HepG2 (cell line): ENCODE data around the gene TMC2. TPM values are rescaled to one million over a fixed set of nuclear protein-coding genes. Genes with fewer than 3 reads are reported as not detected.
A peak's percentile ranks its signal among the peaks of the same experiment; 100 is the strongest.

Source experiments
- ATAC-seq: fragments of 200-7000 bp; cut with Tn5 transposase; 3 replicates; pipeline ENCODE4 v1.9.1; 2020; ENCODE audit warnings: mild to moderate bottlenecking, moderate library complexity
- BruUV-seq: library from RNA; stranded (reverse); fragments of 400-500 nt; replicated peaks from 2 replicates; lab custom pipeline; 2021; lab: Mats Ljungman, UMichigan
- CTCF ChIA-PET: fragments of 300-600 bp; formaldehyde crosslinking; extraction: SDS; loops from one replicate; lab custom pipeline; 2021; ENCODE audit warnings: low total read pairs, inconsistent platforms, low intra/inter-chr PET ratio; lab: Yijun Ruan, JAX
- POLR2A ChIA-PET: fragments of 350-600 bp; sonication (Branson Sonifier 250); formaldehyde crosslinking; loops from one replicate; lab custom pipeline; 2020; ENCODE audit warnings: antibody characterized with exemption, inconsistent platforms; lab: Yijun Ruan, JAX
- DNase-seq: peaks from one replicate; pipeline ENCODE4 v3.0.0-alpha.2; 2015; ENCODE audit warnings: low spot score
- FAIRE-seq: peaks from 3 replicates; lab custom pipeline; 2011; peaks lifted over from hg19 to GRCh38; lab: Jason Lieb, UNC
- H2AFZ ChIP-seq: one replicate; pipeline ENCODE4 v1.6.1; 2011; ENCODE audit warnings: low read length, inconsistent platforms
- H3K27ac ChIP-seq: fragments of 300-600 bp; 3 replicates; pipeline ENCODE4 v1.8.0; 2011; ENCODE audit warnings: mixed run types, mild to moderate bottlenecking, mixed read lengths, low read length, inconsistent platforms; ENCODE audit not compliant: insufficient read depth; ENCODE audit errors: extremely low read length
- H3K27me3 ChIP-seq, 2 experiments: fragments of 200-600 bp in 1 of 2; 2 replicates in 1 of 2; 3 replicates in 1 of 2; pipeline versions ENCODE4 v1.6.0 to v1.8.0; 2011; ENCODE audit warnings: low read length in 2 of 2, mild to moderate bottlenecking in 2 of 2, moderate library complexity in 2 of 2, inconsistent platforms in 1 of 2; ENCODE audit not compliant: insufficient read depth in 2 of 2, control insufficient read depth in 1 of 2
- H3K36me3 ChIP-seq, 2 experiments: fragments of 200-600 bp in 1 of 2; replicated peaks in 1 of 2; 2 replicates in 1 of 2; 3 replicates in 1 of 2; pipeline versions ENCODE4 v1.5.1 to v1.8.0; 2011; ENCODE audit warnings: low read length in 2 of 2, inconsistent platforms in 1 of 2; ENCODE audit not compliant: insufficient read depth in 2 of 2, control insufficient read depth in 1 of 2
- H3K4me1 ChIP-seq: 2 replicates; pipeline ENCODE4 v1.5.1; 2012; ENCODE audit warnings: low read length, inconsistent platforms; ENCODE audit not compliant: insufficient read depth
- H3K4me2 ChIP-seq: 2 replicates; pipeline ENCODE4 v1.6.0; 2011; ENCODE audit warnings: low read depth, low read length, inconsistent platforms
- H3K4me3 ChIP-seq, 3 experiments: fragments of 200-600 bp in 1 of 3; sonication (generic), shearing (Covaris generic) in 1 of 3; replicated peaks in 1 of 3; 2 replicates each; pipeline ENCODE4 v1.5.1; 2011 to 2016; ENCODE audit warnings: low read length in 3 of 3, inconsistent platforms in 2 of 3, low read depth in 2 of 3, mild to moderate bottlenecking in 2 of 3, control low read depth in 1 of 3, mixed read lengths in 1 of 3; ENCODE audit not compliant: insufficient read depth in 1 of 3
- H3K79me2 ChIP-seq: one replicate; pipeline ENCODE4 v1.6.1; 2011; ENCODE audit warnings: low read length, inconsistent platforms; ENCODE audit not compliant: insufficient read depth
- H3K9ac ChIP-seq: 2 replicates; pipeline ENCODE4 v1.6.0; 2011; ENCODE audit warnings: mild to moderate bottlenecking, low read depth, low read length, inconsistent platforms; ENCODE audit not compliant: insufficient read depth
- H3K9me3 ChIP-seq: 2 replicates; pipeline ENCODE4 v1.5.1; 2012; ENCODE audit warnings: mild to moderate bottlenecking, low read length
- H4K20me1 ChIP-seq: 2 replicates; pipeline ENCODE4 v1.6.0; 2011; ENCODE audit warnings: inconsistent platforms, mild to moderate bottlenecking, low read length, moderate library complexity; ENCODE audit not compliant: insufficient read depth
- EHMT2 ChIP-seq: fragments of 200-600 bp; sonication (generic); IDR thresholded peaks from 2 replicates; pipeline ENCODE4 v1.7.0; 2017; ENCODE audit warnings: antibody characterized with exemption, low read depth, low read length, borderline replicate concordance
- HOXA3 ChIP-seq: sonication (generic); formaldehyde crosslinking; IDR thresholded peaks from 2 replicates; pipeline ENCODE4 v1.5.0; 2020; ENCODE audit warnings: missing genetic modification reagents
- NAIF1 ChIP-seq: sonication (generic); formaldehyde crosslinking; IDR thresholded peaks from 2 replicates; pipeline ENCODE4 v1.5.0; 2020; ENCODE audit warnings: mild to moderate bottlenecking, missing genetic modification reagents, borderline replicate concordance
- NR2F2 ChIP-seq: IDR thresholded peaks from 2 replicates; pipeline ENCODE4 v1.6.1; 2012; ENCODE audit warnings: low read depth, inconsistent platforms, borderline replicate concordance
- POLR2G ChIP-seq: fragments of 200-400 bp; formaldehyde crosslinking; IDR thresholded peaks from 2 replicates; pipeline ENCODE4 v1.6.1; 2018; ENCODE audit warnings: mild to moderate bottlenecking, low read depth, low read length, moderate library complexity
- ZBTB7B ChIP-seq: sonication (generic); formaldehyde crosslinking; IDR thresholded peaks from 2 replicates; pipeline ENCODE4 v1.4.0; 2020; ENCODE audit warnings: missing genetic modification reagents
- ZFP41 ChIP-seq: sonication (generic); formaldehyde crosslinking; IDR thresholded peaks from 2 replicates; pipeline ENCODE4 v1.4.0; 2020; ENCODE audit warnings: mild to moderate bottlenecking, missing genetic modification reagents, borderline replicate concordance
- ZNF10 ChIP-seq: sonication (generic); formaldehyde crosslinking; IDR thresholded peaks from 2 replicates; pipeline ENCODE4 v1.4.0; 2020; ENCODE audit warnings: mild to moderate bottlenecking, low read depth, missing genetic modification reagents, borderline replicate concordance
- ZNF354B ChIP-seq: sonication (generic); formaldehyde crosslinking; IDR thresholded peaks from 2 replicates; pipeline ENCODE4 v1.8.0; 2022; ENCODE audit warnings: mild to moderate bottlenecking, missing genetic modification reagents
- ZZZ3 ChIP-seq: sonication (generic); formaldehyde crosslinking; IDR thresholded peaks from 2 replicates; pipeline ENCODE4 v1.4.0; 2020; ENCODE audit warnings: missing genetic modification reagents, mild to moderate bottlenecking, borderline replicate concordance
- WGBS: methylation state at CpG from one replicate; pipeline ENCODE4 v1.1.6; 2017; ENCODE audit warnings: low lambda C conversion rate; 5-methylcytosine and 5-hydroxymethylcytosine counted together
- in situ Hi-C: cut with HindIII; loops from 2 replicates; pipeline ENCODE4 v1.10.0; 2017; ENCODE audit warnings: low pct_unique_long_range_greater_than_20kb; ENCODE audit not compliant: extremely low pct_ligation_motif_present
- intact Hi-C: fragments of 100-400 bp; cut with micrococcal nuclease; formaldehyde crosslinking; loops from one replicate; pipeline ENCODE4 v1.10.0; 2022; ENCODE audit not compliant: unreplicated experiment
- polyA plus RNA-seq, 8 experiments: library from polyadenylated mRNA; depleted of rRNA in 3 of 8; stranded (reverse) in 7 of 8; unstranded in 1 of 8; fragments of >200 nt; fragmentation: Illumina TruSeq in 4 of 8; extraction: Trizol in 4 of 8; gene quantifications; 2 replicates each; pipeline versions ENCODE4 v1.2.1 to v1.2.3, GENCODE V29; 2011 to 2016; ENCODE audit warnings: low read depth in 4 of 8, missing spikeins in 1 of 8, mixed read lengths in 1 of 8; ENCODE audit not compliant: insufficient read depth in 1 of 8
- total RNA-seq, 5 experiments: library from RNA; depleted of rRNA; stranded (reverse); fragments of >200 nt; fragmentation: Illumina TruSeq; extraction: Trizol; gene quantifications; 2 replicates each; pipeline ENCODE4 v1.2.3, GENCODE V29; 2016; ENCODE audit warnings: low read depth in 1 of 5

TMC2 gene
- total and polyA plus RNA-seq, 2 of the 13 experiments (the other 11 are each of a cell fraction or from before 2014, with no cell fraction given), result not detected

DNA sequence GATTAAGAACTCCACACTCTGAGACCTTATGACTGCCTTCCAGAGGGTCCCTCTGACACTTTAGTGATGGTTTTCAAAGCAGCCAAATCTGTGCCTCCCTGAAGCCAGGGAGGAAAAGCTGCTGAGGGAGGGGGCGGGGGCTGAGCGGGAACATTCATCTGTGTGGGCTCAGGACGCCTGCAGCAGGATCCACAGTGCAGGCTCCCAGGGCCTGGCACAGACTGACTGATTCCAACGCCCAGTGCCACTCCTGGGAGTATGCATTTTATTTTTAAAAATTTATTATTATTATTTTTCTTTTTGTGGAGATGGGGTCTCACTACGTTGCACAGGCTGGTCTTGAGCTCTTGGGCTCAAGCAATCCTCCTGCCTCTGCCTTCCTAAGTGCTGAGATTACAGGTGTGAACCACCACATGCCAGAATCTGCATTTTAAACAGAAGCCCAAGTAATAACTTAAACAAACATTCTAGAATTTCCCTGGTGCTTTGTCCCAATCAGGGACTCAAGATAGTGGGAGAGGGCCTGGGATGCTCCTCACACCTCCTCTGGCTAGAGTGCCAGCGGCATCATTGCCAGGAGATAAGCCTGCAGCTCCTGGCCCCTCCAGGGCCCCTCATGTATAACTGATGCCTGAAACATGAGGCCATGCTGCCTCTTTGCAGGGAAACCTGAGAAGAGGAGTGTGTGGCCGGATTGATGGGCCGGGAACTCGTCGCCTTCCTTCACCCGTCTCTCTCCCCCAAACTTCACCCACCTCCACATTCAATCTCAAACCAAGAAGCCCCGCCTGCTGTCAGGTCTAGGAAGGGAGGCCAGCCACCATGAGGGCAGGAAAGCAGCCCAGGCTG lies 438 bp upstream of the TMC2 start:
- intact Hi-C loops (no loop called here), in situ Hi-C loops (no loop called here)
- Histone ChIP-seq H3K79me2 (no peaks in the 10 kb centered on the region), H3K9me3 (no peaks in the 10 kb centered on the region), H3K36me3 (no peaks in the 10 kb centered on the region), H2AFZ (no peak overlapping the region), H3K4me3 (no peak overlapping the region), H4K20me1 (no peaks in the 10 kb centered on the region), H3K27ac (no peak overlapping the region), H3K4me1 (peaks cover 32% of the 10 kb centered on the region), H3K27me3 (peaks cover 12 to 70% of the 10 kb centered on the region in 2 experiments; a peak in 4 of 5 replicates), H3K9ac (no peak overlapping the region), H3K4me2 (no peak overlapping the region)
- BruUV-seq, result no TSS peak
- FAIRE-seq (no peak), ATAC-seq (no peak), DNase-seq (no peak)
- WGBS, result 44% methylated on average over 12 of the region's 12 CpGs
- CTCF ChIA-PET, result no interaction called here
- POLR2A ChIA-PET, result no interaction called here
- no peak for TF ChIP-seq ZNF10 (CRISPR knock-in tag)
- no peak for TF ChIP-seq ZBTB7B (CRISPR knock-in tag)
- TF ChIP-seq ZZZ3 (CRISPR knock-in tag), result 0 out of 2 replicates have a peak, but pooled peaks have one; percentile 26
- TF ChIP-seq POLR2G, result no peak
- no peak for TF ChIP-seq HOXA3
- TF ChIP-seq ZFP41, result no peak

DNA sequence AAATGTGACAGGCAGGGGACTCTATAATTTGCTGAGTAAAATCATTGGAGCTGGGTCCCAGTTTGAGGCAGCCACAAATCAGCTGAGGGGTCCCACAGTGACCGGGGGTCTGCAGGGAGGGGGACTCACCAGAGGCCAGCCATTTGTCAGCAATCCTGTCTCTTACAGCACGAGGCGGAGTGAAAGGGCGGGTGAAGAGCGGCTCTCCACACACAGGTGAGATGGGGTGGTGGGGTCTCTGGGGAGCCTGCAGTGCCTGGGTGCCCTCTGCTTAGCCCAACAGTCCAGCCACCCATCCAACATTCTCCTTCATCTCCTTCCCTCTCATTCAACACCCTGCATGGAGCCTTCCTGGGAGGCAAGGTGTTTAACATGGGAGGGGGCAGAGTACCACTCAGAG lies 728 bp downstream of the TMC2 start:
- no peak for FAIRE-seq
- ChIA-PET CTCF (no interaction called here), POLR2A (no interaction called here)
- H3K4me1 ChIP-seq, result peaks cover 32% of the 10 kb centered on the region
- no peaks in the 10 kb centered on the region for H4K20me1 ChIP-seq
- no peak overlapping the region for H3K9ac ChIP-seq
- H3K9me3 ChIP-seq, result no peaks in the 10 kb centered on the region
- no peaks in the 10 kb centered on the region for H3K36me3 ChIP-seq
- 53% methylated on average over 5 of the region's 5 CpGs for WGBS
- H2AFZ ChIP-seq, result no peak overlapping the region
- no peak for ATAC-seq
- no peak overlapping the region for H3K4me3 ChIP-seq
- no peak overlapping the region for H3K27ac ChIP-seq
- H3K79me2 ChIP-seq, result no peaks in the 10 kb centered on the region
- in situ Hi-C loops, result no loop called here
- peaks cover 12 to 65% of the 10 kb centered on the region in 2 experiments; a peak in 4 of 5 replicates for H3K27me3 ChIP-seq
- TF ChIP-seq NR2F2 (no peak), NAIF1 (CRISPR knock-in tag) (no peak), EHMT2 (no peak), ZNF354B (CRISPR knock-in tag) (no peak)
- DNase-seq, result no peak
- intact Hi-C loops, result no loop called here
- no TSS peak for BruUV-seq
- no peak overlapping the region for H3K4me2 ChIP-seq
